Lower lobe of right lung (tissue), 2 donors: ENCODE data around the gene PPP1R27. TPM values are rescaled to one million over a fixed set of nuclear protein-coding genes. Genes with fewer than 3 reads are reported as not detected.

Source experiments
- ATAC-seq, 2 donors: fragments of 200-7000 bp; cut with Tn5 transposase; one replicate each; pipeline ENCODE4 v1.9.1; 2020 to 2022; ENCODE audit warnings: mild to moderate bottlenecking in 2 of 2, moderate library complexity in 2 of 2
- DNase-seq: peaks from one replicate; pipeline ENCODE4 v3.0.0-alpha.2; 2020
- H3K27ac ChIP-seq: fragments of 200-600 bp; one replicate; pipeline ENCODE4 v1.8.0; 2022
- H3K27me3 ChIP-seq: fragments of 200-600 bp; one replicate; pipeline ENCODE4 v1.8.0; 2022; ENCODE audit warnings: low read depth
- H3K36me3 ChIP-seq: fragments of 200-600 bp; one replicate; pipeline ENCODE4 v1.8.0; 2022; ENCODE audit warnings: mild to moderate bottlenecking
- H3K4me1 ChIP-seq: fragments of 200-600 bp; one replicate; pipeline ENCODE4 v1.8.0; 2022
- H3K4me3 ChIP-seq: fragments of 200-600 bp; one replicate; pipeline ENCODE4 v1.8.0; 2022; ENCODE audit warnings: mild to moderate bottlenecking
- H3K9me3 ChIP-seq: fragments of 200-600 bp; one replicate; pipeline ENCODE4 v1.8.0; 2022
- CTCF ChIP-seq: fragments of 200-600 bp; IDR thresholded peaks from one replicate; pipeline ENCODE4 v1.8.0; 2022; ENCODE audit warnings: antibody characterized with exemption, mild to moderate bottlenecking
- intact Hi-C: fragments of 100-400 bp; cut with DNase I; formaldehyde crosslinking; loops from one replicate; pipeline ENCODE4 v1.11.0; 2022
- total RNA-seq: library from RNA; stranded (reverse); fragmentation: NEBNext Ultra II Directional; extraction: Animal tissue kit (Norgen Biotek cat#: 25700); gene quantifications from one replicate; pipeline ENCODE4 v1.2.1, GENCODE V29; 2021
- donor health status: DM: no; HTN: yes; CAD: no; lungs with severe emphysema.

The PPP1R27 gene
- total RNA-seq, 1 donor from 2014 or later: not detected

DNA sequence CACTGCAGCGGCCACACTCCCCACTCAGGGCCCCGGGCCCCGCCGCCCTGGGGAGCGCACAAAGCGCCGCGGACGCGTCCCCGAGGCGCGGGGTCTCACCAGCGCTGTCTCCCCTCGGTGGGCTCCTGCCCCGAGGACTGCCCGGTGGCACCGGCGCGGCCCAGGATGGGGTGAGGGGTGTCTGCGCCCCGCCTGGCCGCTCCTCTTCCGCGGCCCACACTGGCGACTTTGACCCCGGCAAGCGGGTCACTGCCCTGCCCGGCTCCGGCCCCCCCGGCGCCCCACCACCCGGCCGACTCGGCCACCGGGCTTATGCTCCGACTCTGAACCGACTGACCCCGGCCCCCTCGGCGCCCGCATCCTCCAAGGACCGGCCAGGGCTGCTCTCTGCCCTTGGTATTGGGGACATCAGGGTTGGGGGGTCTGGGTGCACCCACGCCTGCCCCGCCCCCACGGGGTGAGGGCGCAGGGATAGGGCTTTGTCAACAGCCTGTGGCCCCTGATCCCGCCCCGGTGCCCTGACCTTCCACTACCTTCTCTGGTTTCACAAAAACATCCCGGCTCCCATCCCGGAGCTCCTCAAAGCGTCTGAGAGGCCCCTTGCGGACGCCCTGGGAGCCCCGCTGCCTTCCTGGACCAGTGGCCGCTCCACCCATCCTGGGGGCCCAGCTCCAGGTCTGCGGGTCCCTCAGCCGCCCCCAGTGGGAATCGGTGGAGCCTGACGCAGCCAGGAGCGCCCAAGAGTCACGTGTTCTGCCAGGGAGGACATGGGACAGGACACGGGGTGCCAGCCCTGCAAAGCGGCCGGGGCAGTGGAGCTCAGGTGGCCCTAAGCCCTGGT, 30.1 kb downstream of the PPP1R27 start:
- H3K4me1 ChIP-seq: peaks cover 10% of the 10 kb centered on the region
- no peak overlapping the region for H3K27ac ChIP-seq
- H3K4me3 ChIP-seq: no peak overlapping the region
- no peaks in the 10 kb centered on the region for H3K9me3 ChIP-seq
- intact Hi-C loops: no loop called here
- H3K27me3 ChIP-seq: peaks cover 79% of the 10 kb centered on the region
- no peaks in the 10 kb centered on the region for H3K36me3 ChIP-seq
- ATAC-seq (peak in 1 of 2 donors; percentile 13), DNase-seq (no peak)
- no peak for TF ChIP-seq CTCF

GRCh38 chr17:81803728-81804558, 30.9 kb downstream of the PPP1R27 start, which contains the start of gene GCGR:
GCGR (plus strand) TSS chr17:81804150; CDS start chr17:81809019, 4,869 bp downstream.
- no peaks in the 10 kb centered on the region for H3K9me3 ChIP-seq
- H3K4me1 ChIP-seq: peaks cover 10% of the 10 kb centered on the region
- H3K27me3 ChIP-seq: peaks cover 78% of the 10 kb centered on the region
- no peak within 1 kb of the TSS for H3K27ac ChIP-seq
- intact Hi-C loops: no loop called here
- ATAC-seq (no peak), DNase-seq (no peak)
- H3K4me3 ChIP-seq: no peak within 1 kb of the TSS
- TF ChIP-seq CTCF: no peak
- H3K36me3 ChIP-seq: no peaks in the 10 kb centered on the region

- no peaks in the 10 kb centered on the region for H3K9me3 ChIP-seq
- peaks cover 10% of the 10 kb centered on the region for H3K4me1 ChIP-seq
- TF ChIP-seq CTCF: no peak
- no peaks in the 10 kb centered on the region for H3K36me3 ChIP-seq
- H3K4me3 ChIP-seq: no peak overlapping the region
- H3K27ac ChIP-seq: no peak overlapping the region
- ATAC-seq (no peak), DNase-seq (no peak)
- H3K27me3 ChIP-seq: peaks cover 72% of the 10 kb centered on the region
- intact Hi-C loops: no loop called here
These were observed 31.8 kb downstream of the PPP1R27 start for GRCh38 chr17:81802856-81803643.

GRCh38 chr17:81802048-81802758, 32.6 kb downstream of the PPP1R27 start:
- intact Hi-C loops: no loop called here
- H3K9me3 ChIP-seq: no peaks in the 10 kb centered on the region
- no peak overlapping the region for H3K27ac ChIP-seq
- no peaks in the 10 kb centered on the region for H3K36me3 ChIP-seq
- peaks cover 10% of the 10 kb centered on the region for H3K4me1 ChIP-seq
- ATAC-seq (no peak), DNase-seq (no peak)
- no peak for TF ChIP-seq CTCF
- no peak overlapping the region for H3K4me3 ChIP-seq
- H3K27me3 ChIP-seq: peaks cover 64% of the 10 kb centered on the region
